DMS53 (cell line): ENCODE data around the gene ATRNL1.

Experiments
- DNase-seq: peaks from one replicate; lab custom pipeline; 2025; lab: John Stamatoyannopoulos, UW

Gene ATRNL1

GRCh38 chr10:115849197-115849596 is 756.0 kb downstream of the ATRNL1 start:
- no peak for DNase-seq

DNA sequence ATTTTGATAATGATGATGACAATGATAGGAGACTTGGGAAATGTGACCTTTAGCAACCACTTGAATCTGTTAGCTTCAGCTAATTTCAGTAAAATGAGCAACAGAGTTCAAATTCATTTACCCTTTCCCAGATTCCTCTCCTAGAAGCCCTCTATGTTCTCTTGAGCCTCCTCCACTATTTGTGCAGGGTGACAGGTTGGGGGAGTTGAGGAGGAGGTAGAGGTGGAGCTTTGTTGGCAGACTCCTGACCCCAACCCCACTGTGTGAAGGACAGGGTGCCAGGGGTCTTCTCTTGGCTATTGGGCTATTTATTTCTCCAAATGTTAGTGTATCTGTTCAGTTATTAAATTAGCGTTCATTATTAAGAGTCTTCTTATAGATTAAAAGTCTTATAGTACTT is 757.5 kb downstream of the ATRNL1 start:
- DNase-seq = no peak

- DNase-seq = no peak
Measured at GRCh38 chr10:115851695-115852094, 758.5 kb downstream of the ATRNL1 start.

- no peak for DNase-seq
Measured at GRCh38 chr10:115854740-115855435, 761.7 kb downstream of the ATRNL1 start.

DNA sequence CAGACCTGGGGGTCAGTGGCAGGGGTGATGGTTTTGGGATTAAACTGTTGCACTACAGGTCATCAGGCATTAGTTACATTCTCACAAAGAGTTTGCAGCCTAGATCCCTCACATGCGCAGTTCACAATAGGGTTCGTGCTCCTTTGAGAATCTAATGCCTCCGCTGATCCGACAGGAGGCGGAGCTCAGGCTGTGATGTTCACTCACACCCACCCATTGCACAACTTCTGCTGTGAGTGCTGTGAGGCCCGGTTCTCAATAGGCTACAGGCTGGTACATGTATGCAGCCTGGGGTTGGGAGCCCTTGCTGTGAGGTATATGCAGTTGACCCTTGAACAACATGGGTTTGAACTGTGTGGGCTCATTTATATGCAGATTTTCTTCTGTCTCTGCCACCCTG is 763.4 kb downstream of the ATRNL1 start:
- no peak for DNase-seq

- DNase-seq = no peak
Measured at GRCh38 chr10:115857856-115858255, 764.7 kb downstream of the ATRNL1 start.

GRCh38 chr10:115860182-115861107 is 767.3 kb downstream of the ATRNL1 start:
- no peak for DNase-seq

- DNase-seq = no peak
Measured at GRCh38 chr10:115861455-115861854, 768.3 kb downstream of the ATRNL1 start.

DNA sequence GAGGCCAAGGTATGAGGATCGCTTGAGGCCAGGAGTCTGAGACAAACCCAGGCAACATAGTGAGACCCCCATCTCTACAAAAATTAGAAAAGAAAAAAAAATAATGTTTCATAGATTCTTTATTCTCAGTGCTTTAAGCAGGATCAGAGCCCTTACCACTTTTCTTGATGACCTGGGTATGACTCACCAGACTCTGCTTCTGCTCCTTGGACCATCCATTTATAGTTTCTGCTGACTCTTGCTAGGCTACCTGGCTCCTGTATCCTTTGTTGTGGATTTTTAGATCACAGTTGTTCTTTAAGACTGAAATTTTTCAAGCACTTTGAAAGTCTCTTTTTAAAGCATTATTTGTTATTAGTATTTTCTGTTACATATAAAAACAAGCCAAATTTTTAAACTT is 768.7 kb downstream of the ATRNL1 start:
- no peak for DNase-seq

GRCh38 chr10:115866174-115866573 is 773.0 kb downstream of the ATRNL1 start:
- no peak for DNase-seq

DNA sequence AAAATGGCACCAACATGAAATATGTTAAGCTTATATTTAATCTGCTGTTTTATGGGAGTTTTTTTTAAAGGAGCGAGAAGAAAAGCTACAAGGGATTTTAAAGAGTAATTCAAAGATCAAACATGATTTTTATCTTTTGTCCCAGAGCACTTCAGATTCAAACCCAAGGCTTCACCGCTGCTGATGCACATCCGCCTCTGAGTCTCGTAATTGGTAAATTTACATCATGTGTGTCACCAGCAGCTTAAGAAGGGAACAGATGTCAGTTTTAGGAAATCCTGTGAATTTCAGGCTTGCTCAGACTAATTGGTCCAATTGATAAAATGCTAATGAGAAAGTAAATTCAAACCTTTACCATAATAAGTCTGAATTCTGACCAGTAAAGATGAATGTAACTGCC is 773.5 kb downstream of the ATRNL1 start:
- DNase-seq = no peak

DNA sequence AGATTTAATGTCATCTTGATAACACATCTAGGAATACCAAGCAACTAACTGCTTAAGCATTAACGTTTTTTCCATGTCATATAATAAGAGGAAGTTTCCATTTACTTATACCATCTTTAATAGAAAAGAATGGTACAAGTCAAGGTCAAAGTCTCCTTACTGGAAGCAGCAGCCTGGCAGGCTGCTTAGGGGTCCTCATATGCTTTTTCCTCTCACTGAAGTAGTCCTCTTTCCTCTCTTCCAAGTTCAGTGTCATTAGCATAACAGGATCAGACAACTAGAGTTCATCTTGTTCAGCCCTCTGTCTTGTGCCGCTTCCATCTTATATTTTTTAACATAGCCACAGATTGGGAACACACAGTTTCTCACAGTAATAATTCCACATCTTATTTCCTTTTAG is 774.1 kb downstream of the ATRNL1 start:
- DNase-seq = no peak

GRCh38 chr10:115871855-115872254 is 778.7 kb downstream of the ATRNL1 start:
- DNase-seq = no peak

GRCh38 chr10:115875172-115875571 is 782.0 kb downstream of the ATRNL1 start:
- DNase-seq = no peak

DNA sequence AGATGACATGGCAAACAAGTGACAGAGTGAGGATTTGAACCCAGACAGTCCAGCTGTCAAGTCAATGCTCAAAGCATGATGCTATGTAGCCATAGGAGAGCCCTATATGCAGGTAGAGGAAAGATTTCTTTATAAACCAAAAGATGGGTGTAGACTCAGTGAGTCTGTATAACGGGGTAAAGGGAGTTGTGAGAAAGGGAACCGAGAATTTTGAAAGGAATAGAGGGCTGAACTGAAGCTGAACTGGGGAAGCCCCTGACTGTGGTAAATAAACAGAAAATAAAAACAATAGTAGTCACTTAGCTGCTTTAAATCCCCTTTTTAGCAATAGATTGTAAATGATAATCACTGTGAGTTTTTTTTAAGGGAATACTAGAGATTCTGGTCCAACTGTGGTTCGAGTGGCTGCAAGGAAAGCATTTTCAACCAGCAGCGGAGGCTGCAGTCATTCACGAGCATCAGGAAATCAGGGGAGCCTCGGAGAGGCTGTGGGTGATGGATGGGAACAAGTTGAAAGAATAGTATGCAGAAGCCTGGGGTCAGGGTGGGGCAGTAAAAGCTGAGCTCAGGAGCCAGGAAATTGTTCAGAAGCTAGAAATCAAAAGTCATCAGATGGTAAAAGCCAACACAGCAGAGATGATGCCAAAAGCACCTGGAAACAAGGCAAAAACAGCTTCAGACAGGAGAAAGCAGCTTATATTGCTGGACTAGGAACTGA is 786.4 kb downstream of the ATRNL1 start:
- DNase-seq = no peak

DNA sequence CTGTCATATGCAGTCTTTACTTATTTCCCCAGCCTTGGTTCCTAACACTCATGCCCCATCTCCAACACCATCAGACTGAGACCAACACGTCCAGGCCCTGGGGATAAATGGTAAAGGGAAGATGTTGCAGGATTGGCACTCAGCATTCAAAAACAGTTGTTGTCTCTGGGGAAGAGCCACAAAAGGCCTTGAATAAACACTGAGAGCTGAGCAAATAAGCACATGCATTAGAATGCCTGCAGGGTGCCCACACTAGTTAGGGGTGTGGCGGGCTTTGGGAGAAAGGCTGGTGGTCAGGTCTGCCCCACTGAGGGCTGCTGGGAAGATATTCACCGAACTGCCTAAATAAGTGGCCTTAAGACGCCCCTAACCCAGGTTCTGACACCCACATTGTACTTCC is 788.9 kb downstream of the ATRNL1 start:
- no peak for DNase-seq

DNA sequence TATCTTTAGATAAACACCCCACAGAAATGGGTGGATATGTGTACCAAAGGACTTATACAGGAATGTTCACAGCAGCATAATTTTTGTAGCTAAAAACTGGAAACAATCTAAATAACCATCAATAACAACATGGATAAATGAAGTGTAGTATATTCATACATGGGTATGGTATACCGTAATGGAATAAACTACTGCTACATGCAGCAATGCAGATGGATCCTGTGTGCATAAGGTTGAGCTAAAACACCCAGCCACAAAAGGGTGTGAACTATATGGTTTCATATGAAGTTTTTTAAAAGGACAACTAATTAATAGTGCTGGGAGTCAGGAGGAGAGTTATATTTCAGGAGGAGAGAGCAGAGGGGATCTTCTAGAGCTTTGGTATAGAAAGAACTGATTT is 790.2 kb downstream of the ATRNL1 start:
- DNase-seq = no peak

- DNase-seq = no peak
Measured at GRCh38 chr10:115884331-115884730, 791.2 kb downstream of the ATRNL1 start.

- no peak for DNase-seq
Measured at GRCh38 chr10:115895166-115895565, 802.0 kb downstream of the ATRNL1 start.

GRCh38 chr10:115898242-115898641 is 805.1 kb downstream of the ATRNL1 start:
- no peak for DNase-seq

DNA sequence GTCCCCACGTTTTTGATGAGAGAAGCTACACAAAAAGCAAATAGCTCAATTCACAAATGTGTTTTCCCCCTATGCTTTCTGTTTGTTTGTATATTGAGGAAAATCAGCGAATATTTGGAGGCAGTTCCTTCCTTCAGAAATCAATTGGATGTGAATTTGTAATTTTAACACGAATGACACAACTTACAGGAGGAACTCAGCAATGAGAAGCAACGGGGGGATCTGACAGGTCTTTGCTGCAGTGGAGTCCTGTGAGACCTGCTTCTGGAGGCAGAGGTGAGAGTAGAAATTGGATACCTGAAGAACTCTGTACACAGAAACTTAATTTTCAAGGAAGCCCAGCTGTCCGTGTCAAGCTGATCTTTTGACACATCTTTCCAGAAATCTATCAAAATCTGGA is 809.4 kb downstream of the ATRNL1 start:
- no peak for DNase-seq

DNA sequence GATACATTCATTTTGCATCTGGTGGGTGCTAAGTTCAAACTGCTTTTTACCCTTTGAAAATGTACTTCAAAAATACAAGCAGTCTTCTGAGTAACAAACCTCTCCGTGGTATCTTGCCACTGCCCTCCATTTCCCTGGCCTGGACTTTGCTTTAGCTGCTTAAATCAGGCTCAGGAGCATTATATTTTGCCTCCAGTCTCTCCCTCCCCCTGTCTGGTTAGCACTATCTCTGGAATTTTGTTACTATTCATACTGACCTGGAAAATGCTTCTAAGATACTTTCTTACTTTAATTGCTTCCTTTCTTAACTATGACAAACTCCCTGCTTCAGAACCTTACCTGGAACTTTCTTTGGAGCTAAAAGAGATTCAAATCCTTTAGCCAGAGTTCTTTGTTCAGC is 810.0 kb downstream of the ATRNL1 start:
- no peak for DNase-seq

DNA sequence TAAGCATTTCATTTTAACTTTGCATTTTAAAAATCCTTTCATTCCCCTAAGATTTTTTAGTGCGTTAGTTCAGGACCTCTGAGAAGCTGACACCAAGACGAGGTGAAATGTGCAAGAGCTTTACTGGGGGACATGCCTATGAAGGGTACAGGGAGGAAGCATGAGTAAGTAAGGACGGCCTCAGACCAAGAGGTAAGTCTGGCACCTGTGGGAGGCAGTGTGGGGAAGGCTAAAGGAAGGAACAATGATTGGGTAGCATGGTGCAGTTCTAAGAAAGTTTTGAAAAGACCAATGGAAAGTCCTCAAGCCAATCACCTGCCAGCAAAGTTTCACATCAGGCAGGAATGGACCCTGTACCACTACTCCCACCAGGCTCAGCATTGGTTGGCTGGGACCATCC is 810.7 kb downstream of the ATRNL1 start:
- DNase-seq = no peak
